ENCODE data around the gene TBCD.
"Not testable (repeated sequence)": the region's sequence is repeated elsewhere in the genome, so short reads cannot be mapped to it uniquely, and the experiment has no call there.

Gene TBCD

DNA sequence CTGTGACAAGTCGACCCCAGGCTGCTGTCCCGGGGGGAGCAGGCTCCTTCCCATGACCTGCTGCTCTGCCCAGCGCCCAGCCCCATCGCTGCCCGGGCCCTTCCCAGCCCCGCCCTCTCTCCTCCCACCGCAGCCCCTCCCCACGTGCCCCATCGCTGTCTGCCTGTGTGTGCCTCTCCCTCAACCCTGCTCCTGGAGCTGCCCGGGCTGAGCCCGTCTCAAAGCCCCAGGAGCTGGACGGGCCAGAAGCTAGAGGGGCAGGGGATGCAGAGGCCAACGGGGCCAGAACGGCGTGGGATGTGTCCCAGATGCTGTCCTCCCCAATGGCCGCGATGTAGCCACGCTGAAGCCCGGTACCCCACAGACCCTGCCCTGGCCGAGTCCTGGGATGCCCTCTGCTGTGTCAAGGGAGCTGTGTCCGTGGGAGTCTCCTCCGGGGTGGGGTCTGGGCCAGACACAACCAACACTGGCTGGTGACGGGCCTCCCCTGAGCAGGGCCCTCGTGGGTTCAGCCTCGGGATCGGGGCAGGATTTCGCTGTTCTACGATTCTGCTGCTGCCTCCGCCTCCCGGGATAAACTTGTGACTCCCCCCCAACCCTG, 206.2 kb downstream of the TBCD start:
- no peak for DNase-seq (ENCODE audit: low spot score)

DNA sequence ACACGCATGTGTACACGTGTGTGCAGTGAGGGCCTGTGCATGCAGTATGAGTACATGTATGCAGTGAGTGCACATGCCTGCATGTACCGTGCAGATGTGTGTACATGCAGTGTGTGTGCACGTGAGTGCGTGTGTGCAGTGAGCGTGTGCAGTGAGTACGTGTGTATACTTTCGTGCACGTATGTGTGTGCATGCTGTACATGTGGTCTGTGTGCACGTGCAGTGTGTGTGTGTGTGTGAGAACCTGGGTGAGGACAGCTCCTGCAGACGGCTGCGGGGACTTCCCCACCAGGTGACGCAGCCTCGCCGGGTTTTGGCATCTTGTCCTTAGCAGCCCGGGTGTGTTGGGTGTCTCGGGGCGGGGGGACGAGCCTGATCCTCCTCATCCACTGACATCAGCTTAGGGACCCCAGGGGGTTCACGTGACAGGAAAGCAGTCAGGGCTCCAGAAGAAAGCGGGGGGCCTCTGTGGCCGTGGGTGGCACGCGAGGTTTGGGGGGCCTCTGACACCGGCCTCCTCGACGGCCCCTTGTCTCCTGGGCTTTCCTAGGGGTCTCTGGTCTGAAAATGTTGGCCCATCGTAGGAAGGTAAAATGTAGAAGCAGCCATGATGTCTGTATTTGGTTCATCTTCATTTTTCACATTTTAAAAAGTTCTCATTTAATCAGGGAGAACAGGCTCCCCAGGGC, 207.5 kb downstream of the TBCD start:
- no peak for DNase-seq (ENCODE audit: low spot score)

- DNase-seq (ENCODE audit: low spot score), result no peak
These were observed 208.1 kb downstream of the TBCD start for GRCh38 chr17:82959990-82960418.

DNA sequence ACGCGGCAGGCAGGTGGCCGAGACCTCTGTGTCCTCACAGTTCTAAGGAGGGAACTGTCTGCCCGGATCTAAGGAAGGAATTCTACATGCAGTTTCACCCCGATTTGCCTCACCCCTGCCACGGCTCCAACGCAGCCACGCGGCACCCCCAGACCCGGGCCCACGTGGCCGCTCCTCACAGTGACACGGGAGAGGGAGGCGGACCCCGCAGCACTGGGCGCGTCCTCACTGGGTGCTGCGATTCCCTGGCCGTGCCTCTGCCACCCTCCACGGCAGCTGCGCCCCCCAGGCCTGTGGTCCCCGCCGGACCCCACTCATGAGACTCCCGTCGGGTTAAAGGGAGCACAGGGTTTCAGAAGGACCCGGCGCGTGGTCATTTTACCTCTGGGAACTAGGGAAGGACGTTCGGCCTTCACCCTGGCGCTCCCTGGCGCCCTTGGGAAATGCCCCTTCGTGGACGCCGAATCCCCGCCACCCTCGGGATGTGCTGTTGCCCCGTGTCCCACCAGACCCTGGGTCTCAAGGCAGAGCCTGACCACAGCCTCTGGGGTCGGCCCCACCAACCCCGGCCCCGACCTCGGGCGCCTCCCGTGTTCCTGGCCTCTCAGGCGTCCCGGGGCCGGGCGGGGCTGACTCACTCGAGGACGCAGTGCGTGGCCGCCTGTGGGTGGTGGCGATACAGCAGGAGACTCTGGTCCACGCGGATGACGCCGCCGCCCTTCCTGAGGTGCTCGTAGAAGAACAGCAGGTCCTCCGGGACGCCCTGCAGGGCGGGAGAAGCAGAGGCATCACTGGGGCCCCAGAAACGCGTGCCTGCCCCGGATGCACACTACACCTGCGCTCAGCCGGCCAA, 208.8 kb downstream of the TBCD start:
- no peak for DNase-seq (ENCODE audit: low spot score)

DNA sequence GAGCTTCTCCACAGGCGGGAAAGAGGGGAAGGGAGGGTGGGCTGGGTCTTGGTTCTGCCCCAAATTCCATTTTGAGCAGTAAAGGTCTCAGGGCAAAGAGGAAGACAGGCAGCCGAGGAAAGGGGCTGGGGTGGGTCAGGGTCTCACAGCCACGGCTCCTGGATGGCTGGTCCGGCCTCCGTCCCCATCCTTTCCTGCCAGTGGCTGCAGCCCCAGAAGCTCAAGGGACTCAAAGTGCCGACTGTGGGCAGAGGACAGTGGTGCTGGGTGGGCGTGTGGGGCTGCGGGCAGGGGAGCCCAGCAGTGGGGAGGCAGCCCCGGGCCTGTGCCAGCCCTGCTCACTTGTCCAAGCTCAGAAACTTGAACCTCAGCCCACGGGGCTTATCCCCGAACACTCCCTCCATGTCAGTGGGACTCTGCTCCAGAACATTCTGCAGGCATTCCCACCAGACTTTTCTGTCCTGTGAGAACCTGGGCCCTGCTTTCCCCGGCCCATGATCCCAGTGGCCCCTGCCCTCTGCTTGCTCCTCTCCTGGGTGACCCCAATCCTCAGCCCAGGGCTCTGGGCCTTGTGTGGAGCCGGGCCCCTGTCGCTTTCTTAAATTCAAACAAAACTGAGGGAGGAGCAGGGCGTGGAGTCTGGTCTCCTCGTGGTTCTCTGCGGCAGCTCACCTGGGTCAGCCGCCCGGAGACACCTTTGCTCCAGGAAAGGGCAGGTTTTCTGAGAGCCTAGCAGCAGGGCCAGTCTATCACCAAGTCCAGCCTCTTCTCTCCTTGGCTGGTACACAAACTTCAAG, 209.7 kb downstream of the TBCD start:
- DNase-seq (ENCODE audit: low spot score), result no peak

GRCh38 chr17:82962163-82962720, 210.4 kb downstream of the TBCD start:
- peak; percentile 28 for DNase-seq (ENCODE audit: low spot score)

- DNase-seq (ENCODE audit: low spot score), result peak; percentile 92
These were observed 211.5 kb downstream of the TBCD start for GRCh38 chr17:82963104-82963950.

GRCh38 chr17:82964451-82964850, 212.6 kb downstream of the TBCD start:
- not testable (repeated sequence) for DNase-seq (ENCODE audit: low spot score)

- no peak for DNase-seq (ENCODE audit: low spot score)
These were observed 213.0 kb downstream of the TBCD start for GRCh38 chr17:82964851-82965341.

- DNase-seq (ENCODE audit: low spot score), result no peak
These were observed 213.5 kb downstream of the TBCD start for GRCh38 chr17:82965371-82965770.

DNA sequence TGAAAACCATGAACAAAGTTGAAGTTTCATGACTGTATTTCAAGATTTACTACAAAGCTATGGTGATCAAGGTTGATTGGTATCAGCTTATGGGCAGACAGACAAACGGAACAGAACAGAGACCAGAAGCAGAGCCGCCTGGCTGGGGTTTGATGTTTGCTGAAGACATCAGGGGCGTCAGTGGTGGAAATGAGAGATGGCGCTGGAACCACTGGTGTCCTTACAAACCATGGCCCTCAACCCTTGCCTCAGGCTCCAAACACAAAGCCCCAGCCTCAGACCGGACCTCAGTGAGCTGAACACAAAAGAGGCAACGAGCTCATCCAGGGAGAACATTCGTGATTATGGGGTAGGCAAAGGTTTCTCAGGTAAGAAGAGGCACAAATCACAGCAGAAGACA, 214.6 kb downstream of the TBCD start:
- no peak for DNase-seq (ENCODE audit: low spot score)

DNA sequence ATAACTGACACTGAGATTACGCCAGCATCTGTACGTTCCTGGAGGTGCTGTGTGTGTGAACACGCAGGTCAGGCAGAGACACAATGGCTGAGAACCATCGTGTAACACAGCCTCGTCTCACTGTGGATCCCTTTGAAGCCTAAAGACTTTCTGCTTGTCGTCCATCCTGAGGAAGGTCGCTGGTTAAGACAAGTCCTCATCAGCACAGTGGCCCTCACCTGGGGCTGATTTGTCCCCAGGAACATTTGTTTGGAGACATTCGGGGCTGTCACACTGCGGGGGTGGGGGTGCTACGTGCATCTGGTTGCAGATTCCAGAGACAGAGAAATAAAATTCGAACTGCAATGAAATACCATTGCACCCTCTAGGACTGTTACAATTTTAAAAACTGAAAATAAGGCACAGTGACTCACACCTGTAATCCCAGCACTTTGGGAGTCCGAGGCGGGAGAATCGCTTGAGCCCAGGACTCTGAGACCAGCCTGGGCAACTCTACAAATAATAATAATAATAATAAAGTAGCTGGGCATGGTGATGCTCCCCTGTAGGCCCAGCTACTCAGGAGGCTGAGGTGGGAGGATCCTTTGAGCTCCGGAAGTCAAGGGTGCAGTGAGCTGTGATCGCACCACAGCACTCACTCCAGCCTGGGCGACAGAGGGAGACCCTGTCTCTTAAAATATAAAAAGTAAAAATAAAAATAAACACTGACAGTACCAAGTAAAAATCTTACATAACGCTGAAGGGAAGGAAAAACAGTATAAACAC, 215.6 kb downstream of the TBCD start:
- no peak for DNase-seq (ENCODE audit: low spot score)

DNA sequence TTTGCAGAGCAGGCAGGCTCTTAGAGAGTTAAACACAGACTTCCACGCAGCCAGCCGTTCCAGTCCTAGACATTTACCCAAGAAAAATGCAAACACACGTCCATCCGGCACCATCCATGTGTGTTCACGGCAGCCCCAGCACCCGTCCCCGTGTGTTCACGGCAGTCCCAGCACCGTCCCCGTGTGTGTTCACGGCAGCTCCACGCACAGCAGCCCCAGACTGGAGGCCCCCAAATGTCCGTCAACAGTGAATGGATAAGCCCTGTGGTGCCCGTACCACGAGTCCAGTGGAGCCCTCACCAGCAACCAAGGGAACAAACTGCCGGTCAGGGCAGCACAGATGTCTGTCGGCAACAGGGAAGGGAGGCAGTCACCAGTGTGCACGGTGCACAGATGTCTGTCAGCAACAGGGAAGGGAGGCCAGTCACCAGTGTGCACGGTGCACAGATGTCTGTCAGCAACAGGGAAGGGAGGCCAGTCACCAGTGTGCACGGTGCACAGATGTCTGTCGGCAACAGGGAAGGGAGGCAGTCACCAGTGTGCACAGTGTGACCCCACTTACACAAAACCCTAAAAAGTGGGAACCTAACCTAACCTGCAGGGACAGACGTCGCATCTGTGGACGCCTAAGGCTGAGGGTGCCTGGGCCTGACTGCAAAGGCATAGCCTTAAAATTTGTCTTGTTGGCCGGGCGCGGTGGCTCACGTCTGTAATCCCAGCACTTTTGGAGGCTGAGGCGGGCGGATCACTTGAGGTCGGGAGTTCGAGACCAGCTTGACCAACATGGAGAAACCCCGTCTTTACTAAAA, 216.4 kb downstream of the TBCD start:
- not testable (repeated sequence) for DNase-seq (ENCODE audit: low spot score)

DNA sequence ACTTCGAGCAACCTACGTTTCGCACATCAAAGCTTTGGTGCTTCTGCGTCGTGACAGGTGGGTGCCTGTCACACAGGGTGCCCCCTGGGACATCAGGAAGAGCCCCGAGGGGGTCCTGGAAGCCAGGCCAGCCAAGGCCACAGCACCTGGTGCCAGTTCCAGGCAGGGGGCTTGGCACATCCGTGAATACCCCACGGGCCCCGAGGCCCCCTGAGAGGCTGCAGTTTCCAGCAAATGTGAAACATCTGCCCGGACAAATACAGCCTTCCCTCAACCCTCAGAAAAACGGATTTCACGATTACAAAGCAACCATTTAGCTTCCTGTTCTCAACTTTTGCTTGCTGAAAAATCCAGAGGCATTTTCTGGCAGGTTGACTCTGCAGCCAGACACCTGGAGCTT, 218.2 kb downstream of the TBCD start:
- no peak for DNase-seq (ENCODE audit: low spot score)

DNA sequence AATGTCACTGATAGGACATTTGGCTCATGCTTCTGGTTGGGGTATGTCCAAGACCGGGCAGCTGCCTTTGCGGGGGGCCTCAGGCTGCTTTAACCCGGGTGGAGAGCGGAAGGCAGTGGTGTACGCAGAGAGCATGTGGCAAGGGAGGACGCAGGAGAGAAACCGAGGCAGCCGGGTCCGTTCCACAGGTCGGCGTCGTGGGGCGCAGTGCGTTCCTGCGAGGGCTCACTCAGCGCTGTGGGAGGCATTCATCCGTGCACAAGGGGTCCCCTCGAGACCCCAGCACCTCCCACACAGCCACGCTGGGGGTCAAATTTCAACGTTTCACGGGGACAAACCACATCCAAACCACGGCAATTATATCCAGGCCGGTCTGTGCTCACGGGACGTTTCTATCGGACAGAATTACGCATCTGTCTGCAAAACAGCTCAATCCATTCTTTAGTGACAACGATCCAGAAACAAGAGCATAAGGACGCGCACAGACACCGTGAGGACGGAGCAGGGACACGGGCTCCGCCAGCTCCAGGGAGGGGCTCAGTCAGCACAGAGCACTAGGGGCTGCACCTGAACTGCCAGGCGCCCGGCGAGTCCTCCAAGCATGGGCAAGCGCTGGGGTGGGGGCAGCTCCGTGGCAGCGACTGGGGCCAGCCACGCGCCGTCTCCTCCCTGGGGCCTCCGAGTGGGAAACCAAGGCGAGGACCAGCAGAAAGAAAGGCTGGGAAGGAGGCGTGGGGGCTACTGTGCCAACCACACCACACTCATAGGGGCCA, 219.1 kb downstream of the TBCD start:
- no peak for DNase-seq (ENCODE audit: low spot score)

DNA sequence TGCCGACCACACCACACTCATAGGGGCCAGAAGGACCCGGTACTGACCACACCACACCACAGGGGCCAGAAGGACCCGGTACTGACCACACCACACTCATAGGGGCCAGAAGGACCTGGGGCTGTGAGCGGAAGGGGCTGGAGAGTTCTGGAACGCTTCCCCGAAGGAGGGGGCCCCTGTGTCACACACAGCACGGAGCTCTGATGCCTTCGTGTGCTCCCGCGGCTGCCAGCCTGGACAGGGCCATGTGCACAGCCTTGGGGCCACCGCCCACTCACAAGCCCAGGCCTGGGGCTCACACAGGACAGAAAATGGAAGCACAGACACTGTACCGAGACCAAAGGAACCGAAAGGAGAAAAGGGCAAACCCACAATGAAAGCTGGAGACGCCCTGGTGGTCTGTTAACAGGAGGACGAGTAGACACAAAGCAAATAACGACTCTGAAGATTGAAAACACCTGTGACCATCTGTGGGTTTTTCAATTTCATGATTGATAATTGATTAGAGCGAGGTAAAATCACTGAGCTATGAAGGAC, 221.0 kb downstream of the TBCD start:
- no peak for DNase-seq (ENCODE audit: low spot score)

DNA sequence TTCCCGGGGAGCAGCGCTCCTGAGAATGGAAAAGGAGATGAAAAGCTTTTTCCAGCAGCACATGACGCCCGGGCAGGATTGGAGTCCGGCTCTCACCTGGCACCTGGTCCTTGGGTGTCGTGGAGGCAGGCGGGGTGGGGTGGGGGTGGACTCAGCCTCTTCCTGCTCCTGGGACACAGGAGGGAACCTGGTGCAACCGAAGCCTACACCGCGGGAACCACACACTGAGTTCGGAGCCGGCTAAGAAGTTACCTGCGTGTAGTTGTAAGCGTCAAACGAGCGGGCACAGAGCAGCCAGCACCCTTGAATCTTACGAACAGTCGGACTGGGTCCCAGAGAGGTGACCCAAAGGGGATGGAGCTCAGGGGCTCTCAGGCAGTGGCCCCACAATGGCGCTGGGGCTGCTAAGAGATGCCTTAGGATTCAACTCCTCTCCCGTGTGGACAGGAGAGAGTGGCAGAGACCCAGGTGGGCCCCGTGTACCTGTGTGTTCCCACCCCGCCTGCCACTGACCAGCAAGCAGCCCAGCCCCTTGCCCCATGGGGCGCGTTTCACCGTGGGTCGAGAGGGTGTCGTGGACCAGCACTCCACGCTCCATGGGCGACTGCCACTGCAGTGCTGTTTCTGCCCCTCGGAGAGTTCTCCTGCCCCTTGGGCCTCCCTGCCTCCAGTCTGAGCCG, 221.7 kb downstream of the TBCD start:
- DNase-seq (ENCODE audit: low spot score), result no peak
